ENCODE measurements around the gene PRKCB.

DNA sequence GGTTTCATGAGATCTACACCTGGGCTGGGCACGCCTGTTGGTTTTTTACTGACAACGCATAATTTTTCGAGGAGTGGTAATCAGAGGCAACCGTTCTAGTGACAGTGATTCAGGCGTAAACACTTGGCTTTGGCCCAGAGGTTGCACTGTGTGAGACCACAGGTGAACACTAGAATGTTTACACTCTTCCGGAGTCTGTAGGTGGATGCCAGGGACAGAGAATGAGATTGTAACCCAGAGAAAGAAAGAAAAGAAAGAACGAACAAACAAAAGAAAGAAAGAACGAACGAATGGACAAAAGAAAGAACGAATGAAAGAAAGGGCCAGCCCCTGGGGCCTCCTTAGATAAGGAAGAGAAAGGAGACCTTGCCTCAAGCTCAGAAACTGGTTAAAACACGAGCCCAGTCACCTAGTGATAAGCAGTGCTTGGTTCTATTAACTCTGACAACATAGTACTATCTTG, 113.2 kb downstream of the PRKCB start:
- TF ChIP-seq, protein P1, sequence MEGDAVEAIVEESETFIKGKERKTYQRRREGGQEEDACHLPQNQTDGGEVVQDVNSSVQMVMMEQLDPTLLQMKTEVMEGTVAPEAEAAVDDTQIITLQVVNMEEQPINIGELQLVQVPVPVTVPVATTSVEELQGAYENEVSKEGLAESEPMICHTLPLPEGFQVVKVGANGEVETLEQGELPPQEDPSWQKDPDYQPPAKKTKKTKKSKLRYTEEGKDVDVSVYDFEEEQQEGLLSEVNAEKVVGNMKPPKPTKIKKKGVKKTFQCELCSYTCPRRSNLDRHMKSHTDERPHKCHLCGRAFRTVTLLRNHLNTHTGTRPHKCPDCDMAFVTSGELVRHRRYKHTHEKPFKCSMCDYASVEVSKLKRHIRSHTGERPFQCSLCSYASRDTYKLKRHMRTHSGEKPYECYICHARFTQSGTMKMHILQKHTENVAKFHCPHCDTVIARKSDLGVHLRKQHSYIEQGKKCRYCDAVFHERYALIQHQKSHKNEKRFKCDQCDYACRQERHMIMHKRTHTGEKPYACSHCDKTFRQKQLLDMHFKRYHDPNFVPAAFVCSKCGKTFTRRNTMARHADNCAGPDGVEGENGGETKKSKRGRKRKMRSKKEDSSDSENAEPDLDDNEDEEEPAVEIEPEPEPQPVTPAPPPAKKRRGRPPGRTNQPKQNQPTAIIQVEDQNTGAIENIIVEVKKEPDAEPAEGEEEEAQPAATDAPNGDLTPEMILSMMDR (IDR thresholded peaks at IDR 0.05) = no peak
- TF ChIP-seq POLR2A (IDR thresholded peaks at IDR 0.05) (no peak), EP300 (IDR thresholded peaks at IDR 0.05) (no peak)

Data from ovary (tissue), 3 donors.